GM12878 (cell line): ENCODE data around the gene BOD1L1.

ENCODE experiments used
- BHLHE40 ChIP-seq, 2 experiments: fragments of 450-650 bp in 1 of 2; IDR thresholded peaks; 2 replicates each; pipeline ENCODE4 v1.6.1; 2011 to 2017; ENCODE audit warnings: low read depth in 2 of 2, borderline replicate concordance in 1 of 2, improper control_type of control experiment in 1 of 2, low read length in 1 of 2, mild to moderate bottlenecking in 1 of 2
- CEBPB ChIP-seq, 2 experiments: fragments of 150-350 bp in 1 of 2; IDR thresholded peaks; 2 replicates each; pipeline ENCODE4 v1.6.1; 2012 to 2014; ENCODE audit warnings: low read depth in 2 of 2, low read length in 2 of 2, borderline replicate concordance in 1 of 2, inconsistent platforms in 1 of 2
- CEBPZ ChIP-seq: fragments of 150-350 bp; IDR thresholded peaks from 2 replicates; pipeline ENCODE4 v1.6.1; 2016; ENCODE audit warnings: low read depth, low read length
- CHD2 ChIP-seq: IDR thresholded peaks from 2 replicates; pipeline ENCODE4 v1.6.1; 2011; ENCODE audit warnings: low read depth, low read length, improper control_type of control experiment, borderline replicate concordance
- CHD4 ChIP-seq: fragments of 200-600 bp; sonication (generic); IDR thresholded peaks from 2 replicates; pipeline ENCODE4 v1.6.1; 2016; ENCODE audit warnings: mild to moderate bottlenecking
- CTCF ChIP-seq, 3 experiments: IDR thresholded peaks in 2 of 3; conservative IDR thresholded peaks in 1 of 3; 2 replicates each; pipeline ENCODE4 v1.5.1; 2011; ENCODE audit warnings: low read depth in 3 of 3, low read length in 3 of 3, mild to moderate bottlenecking in 3 of 3, control low read depth in 2 of 3, moderate library complexity in 2 of 3, inconsistent platforms in 1 of 3, mixed read lengths in 1 of 3; ENCODE audit not compliant: control insufficient read depth in 2 of 3, insufficient read depth in 1 of 3; ENCODE audit errors: extremely low read depth in 1 of 3
- E2F4 ChIP-seq: IDR thresholded peaks from 2 replicates; pipeline ENCODE4 v1.6.1; 2012; ENCODE audit warnings: low read depth, low read length, improper control_type of control experiment
- PML ChIP-seq: IDR thresholded peaks from 2 replicates; pipeline ENCODE4 v1.6.1; 2012; ENCODE audit warnings: low read length, inconsistent platforms
- POLR2A ChIP-seq: IDR thresholded peaks from 2 replicates; pipeline ENCODE4 v1.6.1; 2011; ENCODE audit warnings: low read depth, mild to moderate bottlenecking, low read length
- SPI1 ChIP-seq: IDR thresholded peaks from 2 replicates; pipeline ENCODE4 v1.6.1; 2011; ENCODE audit warnings: low read depth, mild to moderate bottlenecking, low read length, moderate library complexity, borderline replicate concordance; ENCODE audit not compliant: insufficient read depth
- ZBTB33 ChIP-seq: fragments of 450-650 bp; IDR thresholded peaks from 2 replicates; pipeline ENCODE4 v1.6.1; 2017; ENCODE audit warnings: mild to moderate bottlenecking
- ZSCAN29 ChIP-seq: fragments of 450-650 bp; IDR thresholded peaks from 2 replicates; pipeline ENCODE4 v1.6.1; 2017; ENCODE audit warnings: mild to moderate bottlenecking, moderate library complexity

GRCh38 chr4:13590766-13591165, 36.8 kb downstream of the BOD1L1 start:
- no peak for TF ChIP-seq E2F4
- TF ChIP-seq CEBPZ, result no peak
- TF ChIP-seq PML, result no peak
- no peak for TF ChIP-seq SPI1
- no peak for TF ChIP-seq CTCF (IDR thresholded peaks at IDR 0.05 in 2 of 3, conservative IDR thresholded peaks at IDR 0.05 in 1 of 3; ENCODE audit: control insufficient read depth in 2 of 3, extremely low read depth in 1 of 3, insufficient read depth in 1 of 3, low read depth in 3 of 3, low read length in 3 of 3)
- no peak for TF ChIP-seq CEBPB (IDR thresholded peaks at IDR 0.05; ENCODE audit: borderline replicate concordance in 1 of 2, low read depth in 2 of 2, low read length in 2 of 2)
- no peak for TF ChIP-seq BHLHE40 (IDR thresholded peaks at IDR 0.05; ENCODE audit: borderline replicate concordance in 1 of 2, low read depth in 2 of 2, low read length in 1 of 2)
- no peak for TF ChIP-seq POLR2A
- no peak for TF ChIP-seq CHD4
- TF ChIP-seq ZBTB33, result no peak
- no peak for TF ChIP-seq CHD2
- TF ChIP-seq ZSCAN29, result no peak
